Central memory CD8-positive, alpha-beta T cell (primary cell): Measurements from ENCODE around the gene PTPRG.

Experiments used
- ATAC-seq: fragments of 150-1000 bp; cut with Tn5 transposase; replicated peaks from 2 replicates; pipeline ENCODE4 v1.10.0; 2022; ENCODE audit warnings: mild to moderate bottlenecking, moderate FRiP score, moderate number of reproducible peaks; ENCODE audit not compliant: poor library complexity, severe bottlenecking; ENCODE audit errors: extremely low read depth
- DNase-seq, 2 donors: peaks; one replicate each; pipeline ENCODE4 v3.0.0; 2021; ENCODE audit warnings: low spot score in 2 of 2
- H3K27ac Mint-ChIP-seq: one replicate; pipeline ENCODE4 v1.8.0; 2022; ENCODE audit warnings: low read depth, mild to moderate bottlenecking, moderate library complexity, mixed read lengths
- H3K27me3 Mint-ChIP-seq: one replicate; pipeline ENCODE4 v1.8.0; 2022; ENCODE audit warnings: mixed read lengths
- H3K36me3 Mint-ChIP-seq: one replicate; pipeline ENCODE4 v1.8.0; 2022; ENCODE audit warnings: mild to moderate bottlenecking, moderate library complexity, mixed read lengths; ENCODE audit not compliant: insufficient read depth
- H3K4me1 Mint-ChIP-seq: one replicate; pipeline ENCODE4 v1.8.0; 2022; ENCODE audit warnings: mixed read lengths
- H3K4me3 Mint-ChIP-seq: one replicate; pipeline ENCODE4 v1.8.0; 2022; ENCODE audit warnings: mild to moderate bottlenecking, moderate library complexity, mixed read lengths
- H3K9me3 Mint-ChIP-seq: one replicate; pipeline ENCODE4 v1.8.0; 2022; ENCODE audit warnings: mixed read lengths

PTPRG gene

DNA sequence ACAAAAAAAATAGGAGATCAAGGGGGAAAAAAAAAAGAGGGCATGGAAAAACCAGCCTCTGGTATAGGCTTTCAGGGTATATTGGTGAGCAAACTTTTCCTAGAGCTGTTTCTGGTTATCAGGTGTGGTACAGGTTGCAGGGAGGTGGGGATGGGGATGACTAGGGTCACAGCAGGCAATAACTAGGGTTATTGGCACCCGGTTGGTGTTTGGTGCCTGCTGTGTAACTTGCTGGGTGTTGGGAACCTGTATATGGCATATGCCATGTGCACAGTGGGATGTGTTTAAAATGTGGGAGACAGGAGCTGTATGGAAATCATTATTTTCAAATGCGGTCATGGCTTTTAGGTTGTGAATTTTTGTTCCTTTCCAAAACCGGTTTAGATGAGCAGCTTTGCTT is 119.2 kb downstream of the PTPRG start:
- Mint-ChIP-seq H3K36me3 (no peaks in the 10 kb centered on the region), H3K9me3 (peaks cover 19% of the 10 kb centered on the region), H3K4me1 (no peaks in the 10 kb centered on the region), H3K27me3 (no peaks in the 10 kb centered on the region), H3K27ac (no peak overlapping the region), H3K4me3 (no peak overlapping the region)
- no peak for ATAC-seq
- DNase-seq = no peak

DNA sequence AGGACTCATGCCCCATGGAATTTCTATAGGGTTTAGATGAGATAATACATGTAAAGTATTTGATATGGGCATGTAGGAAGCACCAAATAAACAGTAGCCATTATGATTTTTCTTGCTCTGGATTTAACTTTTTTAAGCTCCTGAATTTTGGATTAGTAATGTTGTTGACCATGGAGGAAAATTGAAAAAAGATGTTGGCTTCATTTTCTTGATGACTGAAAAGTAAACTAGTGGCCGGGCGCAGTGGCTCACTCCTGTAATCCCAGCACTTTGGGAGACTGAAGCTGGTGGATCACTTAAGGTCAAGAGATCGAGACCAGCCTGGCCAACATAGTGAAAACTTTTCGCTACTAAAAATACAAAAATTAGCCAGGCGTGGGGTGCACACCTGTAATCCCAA is 120.3 kb downstream of the PTPRG start:
- DNase-seq = no peak
- no peaks in the 10 kb centered on the region for H3K27me3 Mint-ChIP-seq
- H3K4me3 Mint-ChIP-seq = no peak overlapping the region
- H3K4me1 Mint-ChIP-seq = no peaks in the 10 kb centered on the region
- peaks cover 19% of the 10 kb centered on the region for H3K9me3 Mint-ChIP-seq
- ATAC-seq = no peak
- H3K27ac Mint-ChIP-seq = no peak overlapping the region
- peaks cover 2% of the 10 kb centered on the region for H3K36me3 Mint-ChIP-seq

DNA sequence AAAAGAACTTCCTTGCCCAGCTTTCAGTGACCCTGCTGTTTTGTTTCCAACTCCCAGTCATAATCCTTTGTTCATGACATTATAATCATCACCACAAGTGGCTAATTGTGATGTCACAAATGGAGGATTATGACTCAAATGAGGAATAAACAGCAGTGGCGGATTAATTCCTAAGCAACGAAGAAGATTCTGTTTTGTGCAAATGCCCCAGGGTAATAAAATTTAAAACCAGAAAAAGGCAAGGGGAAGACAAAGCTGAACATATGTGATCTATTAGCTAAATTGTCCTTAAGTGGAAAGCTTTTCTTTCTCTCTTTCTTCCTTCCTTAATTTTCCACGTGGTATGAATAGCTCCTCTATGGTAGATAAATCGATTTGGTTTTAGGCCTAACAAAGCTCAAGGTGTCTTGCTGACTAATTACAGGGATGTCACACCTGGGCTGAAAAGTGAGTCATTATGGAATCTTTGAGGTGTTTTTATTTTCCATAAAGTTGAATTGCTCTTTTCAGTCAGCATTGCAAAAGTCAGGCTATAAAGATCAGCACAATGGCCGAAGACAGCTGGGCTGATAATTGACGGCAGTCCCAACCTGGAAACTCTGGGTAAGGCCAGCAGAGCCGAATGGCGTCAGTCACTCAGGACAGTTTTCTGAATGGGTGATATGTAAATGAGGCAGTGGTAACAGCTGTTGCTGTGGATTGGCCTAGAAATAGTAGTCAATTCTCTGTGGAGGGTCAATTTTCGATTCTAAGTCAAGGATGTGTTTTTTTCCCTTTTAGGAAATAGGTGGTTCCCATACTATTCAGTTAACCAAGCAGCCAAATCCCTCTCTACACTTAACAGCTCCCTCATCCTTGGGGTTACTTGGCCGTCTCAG is 121.5 kb downstream of the PTPRG start:
- no peaks in the 10 kb centered on the region for H3K4me1 Mint-ChIP-seq
- DNase-seq = no peak
- H3K4me3 Mint-ChIP-seq = no peak overlapping the region
- H3K36me3 Mint-ChIP-seq = peaks cover 2% of the 10 kb centered on the region
- peaks cover 16% of the 10 kb centered on the region for H3K9me3 Mint-ChIP-seq
- no peak overlapping the region for H3K27ac Mint-ChIP-seq
- no peaks in the 10 kb centered on the region for H3K27me3 Mint-ChIP-seq
- no peak for ATAC-seq

DNA sequence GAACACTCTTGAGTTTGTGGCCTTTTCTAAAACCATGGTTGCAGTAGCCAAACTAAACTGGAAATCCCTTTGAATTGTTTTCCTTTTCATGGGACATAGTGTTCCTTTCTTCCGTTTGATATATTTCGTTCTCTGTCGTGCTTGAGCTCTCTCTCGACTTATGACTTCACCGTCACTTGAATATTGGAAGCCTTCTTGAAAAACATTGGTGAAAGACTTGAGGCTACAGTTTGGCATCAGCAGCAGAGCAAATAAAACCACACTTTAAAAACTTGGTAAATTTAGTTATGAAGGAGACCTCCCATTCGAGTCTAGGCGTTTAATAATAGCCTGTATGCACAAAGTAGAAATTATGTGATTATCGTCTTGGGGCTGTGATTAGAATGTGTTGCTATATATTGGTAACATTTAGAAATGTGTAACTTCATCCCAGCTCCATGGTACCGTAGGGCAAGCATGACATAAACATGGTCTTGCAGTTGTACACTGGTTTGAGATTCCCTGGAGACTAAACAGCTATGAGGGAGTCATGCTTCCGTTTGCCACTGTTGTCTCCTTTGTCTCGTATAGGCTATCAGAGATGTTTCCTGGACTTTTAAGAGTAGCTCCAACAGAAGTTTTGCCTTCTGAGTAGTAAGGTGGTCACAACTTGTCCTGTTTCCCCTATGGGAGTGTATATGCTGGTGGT is 122.3 kb downstream of the PTPRG start:
- Mint-ChIP-seq H3K27me3 (no peaks in the 10 kb centered on the region), H3K36me3 (peaks cover 2% of the 10 kb centered on the region), H3K4me1 (no peaks in the 10 kb centered on the region), H3K9me3 (peaks cover 13% of the 10 kb centered on the region), H3K4me3 (no peak overlapping the region), H3K27ac (no peak overlapping the region)
- DNase-seq = no peak
- no peak for ATAC-seq

DNA sequence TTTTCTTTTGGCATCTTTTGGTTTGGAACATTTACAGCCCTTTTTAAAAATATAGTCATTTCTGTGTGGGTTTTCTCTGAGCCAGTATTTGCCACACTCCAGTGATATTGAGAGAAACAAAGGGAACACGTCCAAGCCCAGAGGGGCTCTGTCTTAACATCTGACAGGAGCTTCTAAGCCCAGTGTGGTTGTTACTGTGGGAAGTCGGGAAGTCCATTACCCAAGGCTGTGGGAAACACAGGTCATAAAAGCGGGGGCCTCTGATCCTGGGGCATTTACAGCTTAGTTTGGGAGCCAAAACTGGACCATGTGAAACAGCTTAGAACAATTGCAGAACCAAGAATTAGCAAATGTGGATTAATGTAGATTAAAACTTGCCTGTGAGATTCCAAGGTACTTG is 123.0 kb downstream of the PTPRG start:
- Mint-ChIP-seq H3K36me3 (peaks cover 2% of the 10 kb centered on the region), H3K4me1 (no peaks in the 10 kb centered on the region), H3K9me3 (peaks cover 13% of the 10 kb centered on the region), H3K27ac (no peak overlapping the region), H3K27me3 (no peaks in the 10 kb centered on the region), H3K4me3 (no peak overlapping the region)
- ATAC-seq (no peak), DNase-seq (no peak)

DNA sequence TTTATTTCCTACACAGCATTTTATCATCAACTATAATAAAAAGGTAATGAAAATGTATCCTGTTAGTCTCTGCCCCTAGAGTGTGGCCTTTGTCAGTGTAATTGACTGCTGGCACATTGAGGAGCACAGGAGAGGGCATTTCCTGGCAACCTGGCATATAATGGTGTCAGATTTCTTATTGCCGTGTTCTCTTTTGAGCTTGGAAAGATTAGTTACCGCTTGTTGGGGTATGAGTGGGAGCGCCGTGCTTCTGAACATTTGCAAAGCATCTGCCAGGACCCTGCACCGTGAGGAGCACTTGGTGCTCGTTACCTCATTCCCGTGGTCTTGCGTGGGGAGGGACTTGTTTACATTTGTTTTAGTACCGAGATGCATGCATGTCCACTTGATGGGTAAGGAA is 124.4 kb downstream of the PTPRG start:
- no peak for DNase-seq
- Mint-ChIP-seq H3K4me3 (no peak overlapping the region), H3K27me3 (no peaks in the 10 kb centered on the region), H3K4me1 (no peaks in the 10 kb centered on the region), H3K9me3 (peaks cover 13% of the 10 kb centered on the region), H3K36me3 (peaks cover 2% of the 10 kb centered on the region), H3K27ac (no peak overlapping the region)
- ATAC-seq = no peak

DNA sequence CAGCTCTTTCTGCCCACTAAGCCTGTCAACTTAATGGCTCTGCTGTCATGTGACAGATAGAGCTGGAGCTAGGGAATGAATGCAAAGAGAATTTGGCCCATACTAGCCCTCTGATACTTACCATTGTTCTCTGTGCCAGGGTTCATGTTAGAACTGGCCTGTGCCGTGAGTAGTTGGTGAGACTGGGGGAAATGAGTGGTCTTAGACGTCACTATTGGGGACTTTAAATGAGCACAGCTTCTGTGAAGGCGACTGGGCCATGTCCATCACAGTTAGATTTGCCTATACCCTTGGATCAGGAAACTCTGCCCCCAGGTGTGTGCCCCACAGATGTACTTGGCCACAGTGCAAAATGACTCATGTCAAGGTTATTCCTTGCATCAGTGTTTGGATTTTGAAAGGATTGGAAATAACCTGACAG is 124.9 kb downstream of the PTPRG start:
- no peak for ATAC-seq
- Mint-ChIP-seq H3K4me1 (no peaks in the 10 kb centered on the region), H3K27me3 (no peaks in the 10 kb centered on the region), H3K36me3 (peaks cover 2% of the 10 kb centered on the region), H3K27ac (no peak overlapping the region), H3K4me3 (no peak overlapping the region), H3K9me3 (peaks cover 13% of the 10 kb centered on the region)
- DNase-seq = no peak

DNA sequence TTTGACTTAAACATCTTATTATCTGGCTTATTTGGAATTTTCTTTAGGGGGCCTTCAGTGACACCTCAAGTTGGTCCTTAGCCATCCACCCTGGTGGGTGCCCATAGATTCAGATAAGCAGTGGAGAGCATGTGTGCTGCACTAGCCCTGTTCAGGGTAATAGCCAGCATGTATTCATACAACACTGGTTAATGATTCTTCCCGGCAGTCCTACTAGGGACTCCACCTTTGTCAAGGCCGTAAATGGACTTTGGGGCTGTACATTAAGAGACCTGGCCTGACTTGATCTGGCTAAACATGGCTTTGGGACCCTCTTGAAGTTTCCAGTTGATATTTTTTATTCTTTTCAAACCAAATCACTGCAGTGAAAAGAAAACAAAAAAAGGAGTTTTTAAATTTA is 125.8 kb downstream of the PTPRG start:
- ATAC-seq (no peak), DNase-seq (no peak)
- no peak overlapping the region for H3K27ac Mint-ChIP-seq
- peaks cover 2% of the 10 kb centered on the region for H3K36me3 Mint-ChIP-seq
- no peaks in the 10 kb centered on the region for H3K4me1 Mint-ChIP-seq
- no peak overlapping the region for H3K4me3 Mint-ChIP-seq
- H3K9me3 Mint-ChIP-seq = peaks cover 13% of the 10 kb centered on the region
- no peaks in the 10 kb centered on the region for H3K27me3 Mint-ChIP-seq

DNA sequence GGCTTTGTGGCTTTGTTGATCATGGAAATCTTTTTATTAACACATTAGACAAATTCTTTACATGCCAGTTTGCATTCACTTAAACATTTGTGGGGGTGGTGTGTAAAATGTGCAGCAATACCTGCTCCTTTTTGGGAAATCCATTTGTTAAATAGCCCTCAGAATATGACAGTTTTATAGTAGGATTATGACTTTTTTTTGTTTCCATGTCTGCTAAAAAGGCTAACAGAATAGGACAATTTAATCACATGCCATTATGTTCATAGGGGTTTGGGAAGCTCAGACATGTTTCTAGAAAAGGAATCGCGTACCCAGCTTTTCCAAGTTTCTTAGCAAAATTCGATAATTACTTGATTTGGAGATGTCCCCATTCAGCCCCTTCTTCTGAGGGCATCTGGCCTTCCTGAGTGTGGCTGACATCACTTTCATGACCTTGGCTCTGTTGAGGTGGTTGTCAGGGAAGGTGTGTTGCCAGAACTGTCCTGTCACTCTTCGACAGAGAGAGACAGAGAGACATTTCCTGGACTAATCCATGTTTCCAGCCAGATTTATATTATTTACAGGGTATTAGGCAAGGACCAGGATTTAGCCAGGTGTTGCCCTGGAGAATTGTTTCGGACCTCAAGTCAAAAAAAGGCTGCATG is 126.4 kb downstream of the PTPRG start:
- Mint-ChIP-seq H3K36me3 (peaks cover 2% of the 10 kb centered on the region), H3K4me1 (no peaks in the 10 kb centered on the region), H3K27ac (no peak overlapping the region), H3K4me3 (no peak overlapping the region), H3K9me3 (peaks cover 13% of the 10 kb centered on the region), H3K27me3 (no peaks in the 10 kb centered on the region)
- no peak for ATAC-seq
- no peak for DNase-seq

DNA sequence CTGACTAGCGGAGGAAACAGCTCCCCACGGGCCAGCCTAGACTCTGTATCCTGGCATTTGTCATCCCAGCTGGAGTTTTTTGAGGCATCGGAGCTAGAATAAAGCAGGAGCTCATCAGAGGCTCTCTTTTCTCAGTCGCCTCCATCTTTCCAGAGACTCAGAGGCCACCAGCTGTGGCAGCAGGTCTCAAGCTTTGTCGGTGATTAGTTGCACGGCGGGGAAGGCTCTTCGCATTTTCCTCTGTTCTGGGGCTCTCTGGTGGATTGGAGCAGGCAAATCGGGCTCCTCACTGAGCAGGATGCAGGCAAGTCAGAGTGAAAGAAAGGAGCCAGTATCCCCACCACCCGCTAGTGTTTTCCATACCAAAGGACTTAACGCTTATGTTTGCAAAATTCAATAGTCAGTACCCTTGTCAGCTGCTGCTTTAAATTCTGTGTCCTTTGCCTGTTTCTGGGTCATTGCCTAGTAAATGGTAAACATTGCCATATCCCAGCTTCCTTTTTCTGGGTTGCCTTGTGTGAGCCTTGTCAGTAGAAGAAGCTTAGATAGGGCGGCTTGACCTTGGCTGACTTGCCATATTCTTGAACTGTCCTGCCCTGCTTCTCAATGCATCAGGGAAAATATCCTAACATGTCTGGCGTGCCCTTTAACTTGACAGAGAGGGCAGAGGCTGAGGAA is 127.1 kb downstream of the PTPRG start:
- H3K27ac Mint-ChIP-seq = no peak overlapping the region
- H3K4me1 Mint-ChIP-seq = no peaks in the 10 kb centered on the region
- H3K4me3 Mint-ChIP-seq = no peak overlapping the region
- peaks cover 2% of the 10 kb centered on the region for H3K36me3 Mint-ChIP-seq
- DNase-seq = no peak
- H3K9me3 Mint-ChIP-seq = peaks cover 14% of the 10 kb centered on the region
- no peaks in the 10 kb centered on the region for H3K27me3 Mint-ChIP-seq
- no peak for ATAC-seq

DNA sequence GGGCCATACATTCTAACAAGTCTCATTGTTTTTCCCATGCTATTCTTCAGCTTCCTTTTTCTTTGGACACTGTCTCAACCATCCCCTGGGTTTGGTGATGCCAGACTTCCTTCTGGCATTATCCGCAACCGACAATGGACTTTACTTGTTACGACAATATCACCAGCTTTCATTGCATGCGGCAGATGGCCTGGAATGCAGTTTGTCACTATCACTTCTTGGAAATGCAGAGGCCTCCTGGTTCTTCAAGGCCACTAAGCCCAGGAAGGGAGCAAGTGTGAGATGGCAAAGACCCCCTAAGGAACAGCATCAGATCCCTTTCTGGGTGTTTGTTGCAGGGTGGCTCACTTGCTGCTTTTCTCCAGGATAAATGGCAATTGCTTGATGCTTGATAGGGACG is 128.6 kb downstream of the PTPRG start:
- no peak for DNase-seq
- H3K4me1 Mint-ChIP-seq = no peaks in the 10 kb centered on the region
- peaks cover 2% of the 10 kb centered on the region for H3K36me3 Mint-ChIP-seq
- H3K4me3 Mint-ChIP-seq = no peak overlapping the region
- H3K9me3 Mint-ChIP-seq = peaks cover 7% of the 10 kb centered on the region
- no peak for ATAC-seq
- no peaks in the 10 kb centered on the region for H3K27me3 Mint-ChIP-seq
- H3K27ac Mint-ChIP-seq = no peak overlapping the region

DNA sequence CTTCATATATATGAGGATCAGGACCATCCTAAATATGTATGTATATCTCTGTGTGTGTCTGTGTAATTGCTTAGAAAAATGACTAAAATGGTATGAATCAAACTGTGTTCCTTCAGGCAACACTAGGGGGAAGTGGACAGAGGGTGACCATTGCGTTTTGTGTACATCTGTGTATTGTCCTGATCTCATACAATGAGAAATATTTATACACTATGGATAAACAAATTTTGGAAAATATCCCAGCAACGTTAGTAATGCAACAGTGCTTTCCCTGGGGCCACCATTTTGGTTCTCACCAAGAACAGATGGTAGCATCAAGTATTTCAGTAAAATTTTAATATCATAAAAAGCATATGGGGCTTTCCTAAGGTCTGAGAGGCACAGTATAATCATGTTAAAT is 130.1 kb downstream of the PTPRG start:
- Mint-ChIP-seq H3K4me3 (no peak overlapping the region), H3K4me1 (no peaks in the 10 kb centered on the region), H3K36me3 (peaks cover 2% of the 10 kb centered on the region), H3K9me3 (peaks cover 4% of the 10 kb centered on the region), H3K27me3 (no peaks in the 10 kb centered on the region), H3K27ac (no peak overlapping the region)
- no peak for DNase-seq
- ATAC-seq = no peak
